ENCODE measurements around the gene FYN. TPM values are rescaled to one million over a fixed set of nuclear protein-coding genes. Genes with fewer than 3 reads are reported as not detected.

FYN gene
- total and polyA plus RNA-seq, 9 of the 15 experiments (the other 6 are each of a cell fraction or from before 2014, with no cell fraction given), result 2.9 to 22.1 (median 11.4) TPM

GRCh38 chr6:111727041-111727440 lies 146.2 kb downstream of the FYN start:
- no peak overlapping the region for H3K9ac ChIP-seq (ENCODE audit: insufficient read depth in 1 of 2, low read depth in 2 of 2, low read length in 2 of 2)
- no peak overlapping the region for H3K4me2 ChIP-seq (ENCODE audit: insufficient read depth, low read length)
- H3K27ac ChIP-seq (ENCODE audit: extremely low read depth, low read depth, low read length), result no peak overlapping the region
- H3K79me2 ChIP-seq (ENCODE audit: control insufficient read depth, insufficient read depth, low read length), result no peaks in the 10 kb centered on the region
- no TSS peak for BruUV-seq (replicated peaks)
- H3K36me3 ChIP-seq (ENCODE audit: control insufficient read depth, insufficient read depth, low read length), result no peaks in the 10 kb centered on the region
- peaks cover 9 to 32% of the 10 kb centered on the region in 2 experiments for H3K27me3 ChIP-seq (ENCODE audit: control insufficient read depth in 2 of 2, insufficient read depth in 2 of 2, low read length in 2 of 2)
- H3K4me1 ChIP-seq (replicated peaks in 1 of 2; ENCODE audit: control insufficient read depth in 2 of 2, insufficient read depth in 2 of 2, low read length in 2 of 2), result no peaks in the 10 kb centered on the region
- in situ Hi-C loops (cut with MboI), result no loop called here
- FAIRE-seq (no peak), ATAC-seq (no peak), DNase-seq (ENCODE audit: extremely low read depth in 1 of 4, low spot score in 3 of 4) (no peak)
- ChIA-PET CTCF (ENCODE audit: low intra/inter-chr PET ratio) (no interaction called here), POLR2A (interaction anchor here (0.8 to 1.0 kb wide), 2 partner anchors 10 to 117 kb away, joined by 3 read pairs; no protein-coding TSS in a partner anchor)
- H2AFZ ChIP-seq (ENCODE audit: low read depth, low read length), result no peak overlapping the region
- H4K20me1 ChIP-seq (replicated peaks; ENCODE audit: control insufficient read depth, insufficient read depth, low read length), result peaks cover 7% of the 10 kb centered on the region; the same call in 1 of the 2 replicates
- H3K9me1 ChIP-seq (ENCODE audit: control insufficient read depth, insufficient read depth, low read length), result no peaks in the 10 kb centered on the region
- intact Hi-C loops (cut with micrococcal nuclease), result no loop called here
- no peak overlapping the region for H3K4me3 ChIP-seq
- 12% methylated on average over 5 of the region's 5 CpGs for WGBS (ENCODE audit: insufficient coverage, low coverage, missing lambda C conversion rate)
- no peaks in the 10 kb centered on the region for H3K9me3 ChIP-seq (replicated peaks; ENCODE audit: control insufficient read depth, insufficient read depth, low read depth, low read length)
- TF ChIP-seq ZNF780A (CRISPR knock-in tag; IDR thresholded peaks at IDR 0.05) (no peak), ZNF175 (CRISPR knock-in tag; IDR thresholded peaks at IDR 0.05; ENCODE audit: low read depth) (no peak), TAF1 (IDR thresholded peaks at IDR 0.05; ENCODE audit: control insufficient read depth, extremely low read depth, insufficient read depth, low read length, severe bottlenecking) (no peak), GTF2E2 (tag; IDR thresholded peaks at IDR 0.05) (no peak), ZNF77 (CRISPR knock-in tag; IDR thresholded peaks at IDR 0.05) (no peak), KDM4B (IDR thresholded peaks at IDR 0.05; ENCODE audit: borderline replicate concordance in 2 of 2, low read depth in 1 of 2) (no peak), STAT5B (CRISPR knock-in tag; IDR thresholded peaks at IDR 0.05) (no peak), BRF1 (IDR thresholded peaks at IDR 0.05; ENCODE audit: borderline replicate concordance, extremely low read depth, insufficient read length) (no peak), ZNF143 (CRISPR knock-in tag; IDR thresholded peaks at IDR 0.05) (no peak), ZNF121 (CRISPR knock-in tag; conservative IDR thresholded peaks at IDR 0.05) (no peak), ATF2 (CRISPR knock-in tag; IDR thresholded peaks at IDR 0.05) (no peak), CHD2 (IDR thresholded peaks at IDR 0.05; ENCODE audit: low read depth, low read length) (no peak)
- TF ChIP-seq, protein P1, sequence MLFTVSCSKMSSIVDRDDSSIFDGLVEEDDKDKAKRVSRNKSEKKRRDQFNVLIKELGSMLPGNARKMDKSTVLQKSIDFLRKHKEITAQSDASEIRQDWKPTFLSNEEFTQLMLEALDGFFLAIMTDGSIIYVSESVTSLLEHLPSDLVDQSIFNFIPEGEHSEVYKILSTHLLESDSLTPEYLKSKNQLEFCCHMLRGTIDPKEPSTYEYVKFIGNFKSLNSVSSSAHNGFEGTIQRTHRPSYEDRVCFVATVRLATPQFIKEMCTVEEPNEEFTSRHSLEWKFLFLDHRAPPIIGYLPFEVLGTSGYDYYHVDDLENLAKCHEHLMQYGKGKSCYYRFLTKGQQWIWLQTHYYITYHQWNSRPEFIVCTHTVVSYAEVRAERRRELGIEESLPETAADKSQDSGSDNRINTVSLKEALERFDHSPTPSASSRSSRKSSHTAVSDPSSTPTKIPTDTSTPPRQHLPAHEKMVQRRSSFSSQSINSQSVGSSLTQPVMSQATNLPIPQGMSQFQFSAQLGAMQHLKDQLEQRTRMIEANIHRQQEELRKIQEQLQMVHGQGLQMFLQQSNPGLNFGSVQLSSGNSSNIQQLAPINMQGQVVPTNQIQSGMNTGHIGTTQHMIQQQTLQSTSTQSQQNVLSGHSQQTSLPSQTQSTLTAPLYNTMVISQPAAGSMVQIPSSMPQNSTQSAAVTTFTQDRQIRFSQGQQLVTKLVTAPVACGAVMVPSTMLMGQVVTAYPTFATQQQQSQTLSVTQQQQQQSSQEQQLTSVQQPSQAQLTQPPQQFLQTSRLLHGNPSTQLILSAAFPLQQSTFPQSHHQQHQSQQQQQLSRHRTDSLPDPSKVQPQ (CRISPR knock-in tag; IDR thresholded peaks at IDR 0.05; ENCODE audit: borderline replicate concordance), result no peak
- TF ChIP-seq, protein P2, sequence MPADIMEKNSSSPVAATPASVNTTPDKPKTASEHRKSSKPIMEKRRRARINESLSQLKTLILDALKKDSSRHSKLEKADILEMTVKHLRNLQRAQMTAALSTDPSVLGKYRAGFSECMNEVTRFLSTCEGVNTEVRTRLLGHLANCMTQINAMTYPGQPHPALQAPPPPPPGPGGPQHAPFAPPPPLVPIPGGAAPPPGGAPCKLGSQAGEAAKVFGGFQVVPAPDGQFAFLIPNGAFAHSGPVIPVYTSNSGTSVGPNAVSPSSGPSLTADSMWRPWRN (IDR thresholded peaks at IDR 0.05; ENCODE audit: low read depth), result no peak
- TF ChIP-seq, protein P3, sequence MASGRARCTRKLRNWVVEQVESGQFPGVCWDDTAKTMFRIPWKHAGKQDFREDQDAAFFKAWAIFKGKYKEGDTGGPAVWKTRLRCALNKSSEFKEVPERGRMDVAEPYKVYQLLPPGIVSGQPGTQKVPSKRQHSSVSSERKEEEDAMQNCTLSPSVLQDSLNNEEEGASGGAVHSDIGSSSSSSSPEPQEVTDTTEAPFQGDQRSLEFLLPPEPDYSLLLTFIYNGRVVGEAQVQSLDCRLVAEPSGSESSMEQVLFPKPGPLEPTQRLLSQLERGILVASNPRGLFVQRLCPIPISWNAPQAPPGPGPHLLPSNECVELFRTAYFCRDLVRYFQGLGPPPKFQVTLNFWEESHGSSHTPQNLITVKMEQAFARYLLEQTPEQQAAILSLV (tag; IDR thresholded peaks at IDR 0.05), result no peak

Measured in K562 (cell line).